Right lobe of liver (tissue), 6 donors: ENCODE data around the gene KCNQ1. TPM values are rescaled to one million over a fixed set of nuclear protein-coding genes. Genes with fewer than 3 reads are reported as not detected.

ENCODE experiments used
- ATAC-seq, 4 donors: fragments of 200-7000 bp; cut with Tn5 transposase; one replicate each; pipeline ENCODE4 v1.9.1; 2020; ENCODE audit warnings: mild to moderate bottlenecking in 4 of 4, moderate library complexity in 4 of 4
- DNase-seq, 3 donors: peaks; one replicate each; pipeline ENCODE4 v3.0.0-alpha.2; 2020
- H3K27ac ChIP-seq, 3 donors: fragments of 200-600 bp; one replicate each; pipeline ENCODE4 v1.8.0; 2022
- H3K27me3 ChIP-seq, 2 donors: fragments of 200-600 bp; one replicate each; pipeline ENCODE4 v1.8.0; 2022
- H3K36me3 ChIP-seq, 4 donors: fragments of 200-600 bp; sonication (generic) in 1 of 4; one replicate each; pipeline versions ENCODE4 v1.5.1 to v1.8.0; 2017 to 2022; ENCODE audit warnings: control low read depth in 1 of 4
- H3K4me1 ChIP-seq, 4 donors: fragments of 200-600 bp; sonication (generic) in 1 of 4; one replicate each; pipeline versions ENCODE4 v1.5.1 to v1.8.0; 2017 to 2022; ENCODE audit warnings: control low read depth in 1 of 4
- H3K4me3 ChIP-seq, 3 donors: fragments of 200-600 bp; one replicate each; pipeline ENCODE4 v1.8.0; 2022
- H3K9me3 ChIP-seq, 4 donors: fragments of 200-600 bp; sonication (generic) in 1 of 4; one replicate each; pipeline versions ENCODE4 v1.5.1 to v1.8.0; 2017 to 2022; ENCODE audit warnings: control low read depth in 1 of 4
- CTCF ChIP-seq, 4 donors: fragments of 200-600 bp in 3 of 4; fragments of 450-650 bp in 1 of 4; IDR thresholded peaks; one replicate each; pipeline versions ENCODE4 v1.5.1 to v1.8.0; 2016 to 2022; ENCODE audit warnings: antibody characterized with exemption in 4 of 4, mild to moderate bottlenecking in 2 of 4
- POLR2A ChIP-seq: fragments of 450-650 bp; IDR thresholded peaks from one replicate; pipeline ENCODE4 v1.6.1; 2017; ENCODE audit warnings: antibody characterized with exemption, mild to moderate bottlenecking
- WGBS: methylation state at CpG from one replicate; pipeline ENCODE4 v1.1.6; 2018; ENCODE audit warnings: low coverage, low lambda C conversion rate; ENCODE audit not compliant: insufficient coverage; ENCODE audit errors: missing lambda C conversion rate; 5-methylcytosine and 5-hydroxymethylcytosine counted together
- intact Hi-C, 2 donors: fragments of 100-400 bp; cut with DNase I; formaldehyde crosslinking; loops; one replicate each; pipeline versions ENCODE4 v1.11.2 to v1.14.1; 2022
- total RNA-seq, 6 experiments: library from RNA; depleted of rRNA in 2 of 6; stranded (reverse); fragments of >200 nt in 2 of 6; fragmentation: NEBNext Ultra II Directional in 3 of 6; extraction: Animal tissue kit (Norgen Biotek cat#: 25700) in 3 of 6; gene quantifications; one replicate each; pipeline versions ENCODE4 v1.1.0 to v1.2.4, GENCODE V29; 2016 to 2023
- donor health status: DM: no; HTN: yes; CAD: no.
- donor health status: DM: no; HTN: no; CAD: no.
- donor health status: DM: no; HTN: no; CAD: no.
- donor health status: DM: no; HTN: yes; CAD: no.
- donor health status: DM: no; HTN: yes; CAD: no.

The KCNQ1 gene
- total RNA-seq, 6 experiments from 2014 or later = 0.61 to 2.4 (median 1.8) TPM

DNA sequence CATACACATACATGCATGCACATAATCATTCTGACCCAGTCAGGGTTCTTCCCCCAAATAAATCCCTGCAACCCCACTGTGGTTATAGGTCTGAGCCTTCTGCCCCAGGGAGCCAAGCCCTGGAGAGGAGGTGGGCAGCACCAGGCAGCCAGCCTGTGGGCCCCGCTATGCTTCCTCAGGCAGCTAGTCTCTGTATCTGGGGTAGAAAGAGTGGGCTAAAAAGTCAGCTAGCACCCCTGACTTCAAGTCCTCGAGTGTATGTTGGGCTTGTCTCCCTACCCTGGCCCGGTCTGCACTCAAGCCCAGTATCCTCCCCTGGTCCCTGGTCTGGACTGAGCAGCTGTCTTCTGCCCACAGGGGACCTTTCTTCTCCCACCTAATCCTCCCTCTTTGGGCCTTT is 226.9 kb downstream of the KCNQ1 start:
- no peak overlapping the region for H3K27ac ChIP-seq
- DNase-seq (peak in 1 of 3 donors; percentile 15), ATAC-seq (no peak)
- no peaks in the 10 kb centered on the region for H3K27me3 ChIP-seq
- H3K9me3 ChIP-seq = no peaks in the 10 kb centered on the region
- no peaks in the 10 kb centered on the region for H3K4me1 ChIP-seq
- TF ChIP-seq CTCF (IDR thresholded peaks at IDR 0.05) = no peak
- no peak for TF ChIP-seq POLR2A
- peaks cover 0 to 1% (median 0%) of the 10 kb centered on the region in 4 donors for H3K36me3 ChIP-seq
- no CpG with 5 or more reads among the region's 3 CpGs for WGBS
- no peak overlapping the region for H3K4me3 ChIP-seq
- intact Hi-C loops = no loop called here

DNA sequence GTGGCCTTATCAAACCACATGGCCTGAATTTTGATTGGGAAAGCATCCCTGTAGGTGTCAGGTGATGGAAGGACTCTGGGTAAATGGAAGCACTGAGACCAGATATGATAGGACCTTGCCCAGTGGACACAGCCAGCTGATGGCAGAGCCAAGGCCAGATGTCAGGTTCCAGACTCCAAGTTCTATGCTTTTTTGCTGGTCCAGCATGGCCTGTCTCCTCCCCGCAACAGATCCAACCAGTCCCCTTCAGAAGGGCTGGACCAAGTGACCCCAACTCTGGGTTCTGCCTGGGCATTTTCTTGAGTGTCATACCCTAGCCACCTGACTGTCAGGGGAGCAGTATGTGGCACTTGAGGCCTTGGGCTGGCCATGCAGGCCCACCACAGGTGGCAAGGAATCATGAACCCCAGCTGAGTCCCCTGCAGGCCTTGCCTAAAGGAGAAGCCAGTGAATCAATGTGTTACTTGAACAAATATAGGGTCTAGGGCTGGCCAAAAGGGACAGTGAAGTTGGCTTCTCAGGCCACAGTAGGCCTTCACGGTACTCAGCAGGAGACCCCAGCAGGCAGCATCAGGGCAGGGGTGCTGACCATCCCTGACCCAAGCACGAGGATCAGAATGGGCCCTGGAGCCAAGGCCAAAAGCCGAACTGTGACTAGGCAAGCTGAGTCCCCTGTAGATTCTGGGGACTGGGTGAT is 227.9 kb downstream of the KCNQ1 start:
- no peaks in the 10 kb centered on the region for H3K9me3 ChIP-seq
- DNase-seq (peak in 1 of 3 donors; percentile 32), ATAC-seq (no peak)
- TF ChIP-seq POLR2A (no peak), CTCF (IDR thresholded peaks at IDR 0.05) (no peak)
- no peak overlapping the region for H3K4me3 ChIP-seq
- no peak overlapping the region for H3K27ac ChIP-seq
- H3K4me1 ChIP-seq = no peaks in the 10 kb centered on the region
- intact Hi-C loops = no loop called here
- no CpG with 5 or more reads among the region's 4 CpGs for WGBS
- no peaks in the 10 kb centered on the region for H3K27me3 ChIP-seq
- H3K36me3 ChIP-seq = peaks cover 0 to 1% (median 0%) of the 10 kb centered on the region in 4 donors

DNA sequence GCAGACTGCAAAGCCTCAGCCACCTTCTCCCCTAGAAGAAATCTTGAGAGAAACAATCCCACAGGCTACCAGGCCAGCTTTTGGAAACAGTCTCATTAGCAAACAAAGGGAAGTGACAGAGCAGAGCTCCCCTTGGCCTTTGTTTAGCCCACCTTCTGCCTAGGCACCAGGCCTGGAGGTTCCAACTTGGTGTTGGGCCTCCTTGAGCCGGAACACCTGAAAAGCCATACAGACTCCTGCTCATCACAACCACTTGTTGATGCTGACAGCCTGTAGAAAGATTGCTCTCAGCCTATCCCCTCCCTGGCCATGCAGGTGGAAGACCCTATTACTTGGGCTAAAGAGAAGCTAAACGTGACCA is 228.4 kb downstream of the KCNQ1 start:
- 83% methylated on average over 1 of the region's 2 CpGs for WGBS
- no peaks in the 10 kb centered on the region for H3K9me3 ChIP-seq
- H3K27ac ChIP-seq = no peak overlapping the region
- intact Hi-C loops = no loop called here
- H3K4me1 ChIP-seq = no peaks in the 10 kb centered on the region
- ATAC-seq (no peak), DNase-seq (no peak)
- H3K36me3 ChIP-seq = peaks cover 0 to 1% (median 0%) of the 10 kb centered on the region in 4 donors
- H3K27me3 ChIP-seq = no peaks in the 10 kb centered on the region
- H3K4me3 ChIP-seq = no peak overlapping the region
- no peak for TF ChIP-seq POLR2A
- TF ChIP-seq CTCF (IDR thresholded peaks at IDR 0.05) = no peak

- DNase-seq = no peak
- no peak overlapping the region for H3K27ac ChIP-seq
- no peak overlapping the region for H3K4me3 ChIP-seq
- no peaks in the 10 kb centered on the region for H3K27me3 ChIP-seq
- 80% methylated on average over 6 of the region's 16 CpGs for WGBS
- no peaks in the 10 kb centered on the region for H3K4me1 ChIP-seq
- H3K36me3 ChIP-seq = peaks cover 0 to 1% (median 0%) of the 10 kb centered on the region in 4 donors
- TF ChIP-seq POLR2A = no peak
- no peak for ATAC-seq
- intact Hi-C loops = no loop called here
- no peaks in the 10 kb centered on the region for H3K9me3 ChIP-seq
These were observed 229.2 kb downstream of the KCNQ1 start for GRCh38 chr11:2673871-2674471.

DNA sequence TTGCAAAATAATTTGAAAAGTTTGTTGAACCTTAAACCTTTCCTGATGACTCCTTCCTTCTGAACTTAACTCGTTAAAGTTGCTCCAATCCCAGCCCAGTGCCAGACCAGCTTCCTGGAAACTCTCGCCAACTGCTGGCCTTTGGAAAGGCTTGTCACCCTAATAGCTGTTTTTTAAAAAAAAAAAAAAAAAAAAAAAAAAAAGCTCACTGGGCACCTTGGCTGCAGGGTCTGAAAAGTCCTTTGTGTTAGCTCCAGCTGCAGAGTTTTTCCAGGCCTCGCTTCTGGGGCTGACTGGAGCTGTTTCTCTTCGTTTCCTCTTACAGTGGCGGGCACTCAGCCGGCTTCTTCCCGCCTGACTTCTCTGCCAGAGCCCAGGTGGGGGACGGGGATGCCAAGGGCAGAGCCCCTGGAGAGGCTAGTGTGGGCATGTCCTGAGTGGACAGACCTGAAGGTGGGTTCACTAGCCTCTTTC is 229.9 kb downstream of the KCNQ1 start:
- Histone ChIP-seq H3K36me3 (peaks cover 0 to 1% (median 0%) of the 10 kb centered on the region in 4 donors), H3K27me3 (no peaks in the 10 kb centered on the region), H3K4me1 (no peaks in the 10 kb centered on the region), H3K27ac (no peak overlapping the region), H3K4me3 (no peak overlapping the region), H3K9me3 (no peaks in the 10 kb centered on the region)
- intact Hi-C loops = no loop called here
- TF ChIP-seq CTCF (IDR thresholded peaks at IDR 0.05) (no peak), POLR2A (no peak)
- 70% methylated on average over 6 of the region's 8 CpGs for WGBS
- ATAC-seq = no peak
- DNase-seq = no peak
